ENCODE results near the gene LAMA3.

The LAMA3 gene

GRCh38 chr18:23859466-23860336 is 170.4 kb downstream of the LAMA3 start:
- DNase-seq, result no peak

- no peak for DNase-seq
Measured at GRCh38 chr18:23861326-23861725, 172.1 kb downstream of the LAMA3 start.

GRCh38 chr18:23861805-23862470 is 172.7 kb downstream of the LAMA3 start:
- no peak for DNase-seq

- no peak for DNase-seq
Measured at GRCh38 chr18:23864624-23865023, 175.4 kb downstream of the LAMA3 start.

- no peak for DNase-seq
Measured at GRCh38 chr18:23867006-23867405, 177.8 kb downstream of the LAMA3 start.

GRCh38 chr18:23868136-23868785 is 179.0 kb downstream of the LAMA3 start:
- DNase-seq, result peak; percentile 30

GRCh38 chr18:23870676-23871380 is 181.6 kb downstream of the LAMA3 start:
- DNase-seq, result peak; percentile 22

- DNase-seq, result peak; percentile 80
Measured at GRCh38 chr18:23871410-23871809, 182.2 kb downstream of the LAMA3 start.

GRCh38 chr18:23872701-23873550 is 183.7 kb downstream of the LAMA3 start:
- DNase-seq, result peak; percentile 57

GRCh38 chr18:23875966-23876895 is 187.0 kb downstream of the LAMA3 start:
- peak; percentile 18 for DNase-seq

- no peak for DNase-seq
Measured at GRCh38 chr18:23876921-23877320, 187.7 kb downstream of the LAMA3 start.

GRCh38 chr18:23877371-23877770 is 188.1 kb downstream of the LAMA3 start:
- no peak for DNase-seq

- DNase-seq, result no peak
Measured at GRCh38 chr18:23878336-23878900, 189.2 kb downstream of the LAMA3 start.

- DNase-seq, result no peak
Measured at GRCh38 chr18:23879126-23879525, 189.9 kb downstream of the LAMA3 start.

- no peak for DNase-seq
Measured at GRCh38 chr18:23879544-23879943, 190.3 kb downstream of the LAMA3 start.

- no peak for DNase-seq
Measured at GRCh38 chr18:23879966-23880565, 190.8 kb downstream of the LAMA3 start.

- DNase-seq, result no peak
Measured at GRCh38 chr18:23880931-23881617, 191.8 kb downstream of the LAMA3 start.

- peak; percentile 48 for DNase-seq
Measured at GRCh38 chr18:23881778-23882177, 192.5 kb downstream of the LAMA3 start.

- no peak for DNase-seq
Measured at GRCh38 chr18:23882616-23883276, 193.5 kb downstream of the LAMA3 start.

All from NCI-H2171 treated with DMSO at 0.1 percent for 48 hours (cell line).